Smooth muscle cell (in vitro differentiated cells): ENCODE data around the gene ACACA. TPM values are rescaled to one million over a fixed set of nuclear protein-coding genes. Genes with fewer than 3 reads are reported as not detected.

ENCODE experiments used
- DNase-seq: peaks from one replicate; lab custom pipeline; 2025; ENCODE audit not compliant: unreplicated experiment; lab: John Stamatoyannopoulos, UW
- H2AFZ ChIP-seq: fragments of 200-600 bp; sonication (generic); 2 replicates; pipeline ENCODE4 v1.6.0; 2016; ENCODE audit warnings: antibody characterized with exemption, low read depth, mild to moderate bottlenecking
- H3F3A ChIP-seq: fragments of 200-600 bp; sonication (generic); 2 replicates; pipeline ENCODE4 v1.6.0; 2017; ENCODE audit warnings: antibody characterized with exemption, low read depth
- H3K27ac ChIP-seq: fragments of 200-600 bp; sonication (generic); 2 replicates; pipeline ENCODE4 v1.5.1; 2016; ENCODE audit warnings: low read depth, mild to moderate bottlenecking
- H3K27me3 ChIP-seq: fragments of 200-600 bp; sonication (generic); 2 replicates; pipeline ENCODE4 v1.6.1; 2016; ENCODE audit warnings: low read depth, mild to moderate bottlenecking
- H3K36me3 ChIP-seq: fragments of 200-600 bp; sonication (generic); 2 replicates; pipeline ENCODE4 v1.5.1; 2016; ENCODE audit warnings: low read depth
- H3K4me1 ChIP-seq: fragments of 200-600 bp; sonication (generic); 2 replicates; pipeline ENCODE4 v1.5.1; 2016; ENCODE audit warnings: low read depth
- H3K4me2 ChIP-seq: fragments of 200-600 bp; sonication (generic); 2 replicates; pipeline ENCODE4 v1.6.0; 2016; ENCODE audit warnings: mild to moderate bottlenecking
- H3K4me3 ChIP-seq: fragments of 200-600 bp; sonication (generic); 2 replicates; pipeline ENCODE4 v1.5.1; 2016; ENCODE audit warnings: mild to moderate bottlenecking
- H3K79me2 ChIP-seq: fragments of 200-600 bp; sonication (generic); 2 replicates; pipeline ENCODE4 v1.6.0; 2016; ENCODE audit warnings: low read depth, mild to moderate bottlenecking
- H3K9ac ChIP-seq: fragments of 200-600 bp; sonication (generic); 2 replicates; pipeline ENCODE4 v1.6.0; 2016; ENCODE audit warnings: low read depth
- H3K9me3 ChIP-seq: fragments of 200-600 bp; sonication (generic); replicated peaks from 2 replicates; pipeline ENCODE4 v1.5.1; 2016; ENCODE audit warnings: low read depth
- H4K20me1 ChIP-seq: fragments of 200-600 bp; sonication (generic); 2 replicates; pipeline ENCODE4 v1.6.0; 2016; ENCODE audit warnings: low read depth
- WGBS: methylation state at CpG from one replicate; pipeline ENCODE4 v1.1.7; 2016; ENCODE audit warnings: low lambda C conversion rate; 5-methylcytosine and 5-hydroxymethylcytosine counted together
- polyA plus RNA-seq: library from polyadenylated mRNA; unstranded; fragments of >200 nt; fragmentation: Nextera tagmentation; extraction: Ambion mirVana; gene quantifications from 2 replicates; pipeline ENCODE4 v1.2.1, GENCODE V29; 2016
- total RNA-seq: library from RNA; depleted of rRNA; stranded (reverse); fragments of >200 nt; gene quantifications from 2 replicates; pipeline ENCODE4 v1.2.3, GENCODE V29; 2014
- TF ChIP-seq, protein P1 (sequence below): fragments of 200-600 bp; sonication (generic); IDR thresholded peaks from 2 replicates; pipeline ENCODE4 v1.5.1; 2017; ENCODE audit warnings: borderline replicate concordance, mild to moderate bottlenecking, antibody characterized with exemption; ENCODE audit not compliant: insufficient read depth, poor library complexity, severe bottlenecking

Gene ACACA
- total and polyA plus RNA-seq, 2 experiments from 2014 or later, result 16.4 to 33.9 TPM

- WGBS, result 5% methylated on average over 1 of the region's 1 CpG
- H3K9ac ChIP-seq, result no peak overlapping the region
- H4K20me1 ChIP-seq, result peaks cover 27% of the 10 kb centered on the region
- TF ChIP-seq, protein P1, sequence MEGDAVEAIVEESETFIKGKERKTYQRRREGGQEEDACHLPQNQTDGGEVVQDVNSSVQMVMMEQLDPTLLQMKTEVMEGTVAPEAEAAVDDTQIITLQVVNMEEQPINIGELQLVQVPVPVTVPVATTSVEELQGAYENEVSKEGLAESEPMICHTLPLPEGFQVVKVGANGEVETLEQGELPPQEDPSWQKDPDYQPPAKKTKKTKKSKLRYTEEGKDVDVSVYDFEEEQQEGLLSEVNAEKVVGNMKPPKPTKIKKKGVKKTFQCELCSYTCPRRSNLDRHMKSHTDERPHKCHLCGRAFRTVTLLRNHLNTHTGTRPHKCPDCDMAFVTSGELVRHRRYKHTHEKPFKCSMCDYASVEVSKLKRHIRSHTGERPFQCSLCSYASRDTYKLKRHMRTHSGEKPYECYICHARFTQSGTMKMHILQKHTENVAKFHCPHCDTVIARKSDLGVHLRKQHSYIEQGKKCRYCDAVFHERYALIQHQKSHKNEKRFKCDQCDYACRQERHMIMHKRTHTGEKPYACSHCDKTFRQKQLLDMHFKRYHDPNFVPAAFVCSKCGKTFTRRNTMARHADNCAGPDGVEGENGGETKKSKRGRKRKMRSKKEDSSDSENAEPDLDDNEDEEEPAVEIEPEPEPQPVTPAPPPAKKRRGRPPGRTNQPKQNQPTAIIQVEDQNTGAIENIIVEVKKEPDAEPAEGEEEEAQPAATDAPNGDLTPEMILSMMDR, result no peak
- no peak overlapping the region for H3K4me2 ChIP-seq
- H3K36me3 ChIP-seq, result no peaks in the 10 kb centered on the region
- peaks cover 27% of the 10 kb centered on the region for H3F3A ChIP-seq
- no peak overlapping the region for H3K4me3 ChIP-seq
- no peaks in the 10 kb centered on the region for H3K9me3 ChIP-seq
- peaks cover 3% of the 10 kb centered on the region for H3K79me2 ChIP-seq
- peaks cover 16% of the 10 kb centered on the region for H3K4me1 ChIP-seq
- H2AFZ ChIP-seq, result no peak overlapping the region
- no peaks in the 10 kb centered on the region for H3K27me3 ChIP-seq
- no peak for DNase-seq
- no peak overlapping the region for H3K27ac ChIP-seq
These were observed 130.2 kb downstream of the ACACA start for GRCh38 chr17:37276475-37276874.

- Histone ChIP-seq H4K20me1 (peaks cover 19% of the 10 kb centered on the region), H3K9me3 (no peaks in the 10 kb centered on the region), H3K9ac (no peak overlapping the region), H3K27ac (peak overlapping the region; percentile 64), H3K79me2 (peaks cover 3% of the 10 kb centered on the region), H3K4me3 (no peak overlapping the region), H3K4me2 (peak overlapping the region; percentile 66), H3F3A (peaks cover 27% of the 10 kb centered on the region), H3K36me3 (no peaks in the 10 kb centered on the region), H3K27me3 (no peaks in the 10 kb centered on the region), H2AFZ (no peak overlapping the region), H3K4me1 (peaks cover 16% of the 10 kb centered on the region)
- TF ChIP-seq, protein P1, result no peak
- DNase-seq, result no peak
- 17% methylated on average over 6 of the region's 6 CpGs for WGBS
These were observed 132.2 kb downstream of the ACACA start for GRCh38 chr17:37274461-37274860.

DNA sequence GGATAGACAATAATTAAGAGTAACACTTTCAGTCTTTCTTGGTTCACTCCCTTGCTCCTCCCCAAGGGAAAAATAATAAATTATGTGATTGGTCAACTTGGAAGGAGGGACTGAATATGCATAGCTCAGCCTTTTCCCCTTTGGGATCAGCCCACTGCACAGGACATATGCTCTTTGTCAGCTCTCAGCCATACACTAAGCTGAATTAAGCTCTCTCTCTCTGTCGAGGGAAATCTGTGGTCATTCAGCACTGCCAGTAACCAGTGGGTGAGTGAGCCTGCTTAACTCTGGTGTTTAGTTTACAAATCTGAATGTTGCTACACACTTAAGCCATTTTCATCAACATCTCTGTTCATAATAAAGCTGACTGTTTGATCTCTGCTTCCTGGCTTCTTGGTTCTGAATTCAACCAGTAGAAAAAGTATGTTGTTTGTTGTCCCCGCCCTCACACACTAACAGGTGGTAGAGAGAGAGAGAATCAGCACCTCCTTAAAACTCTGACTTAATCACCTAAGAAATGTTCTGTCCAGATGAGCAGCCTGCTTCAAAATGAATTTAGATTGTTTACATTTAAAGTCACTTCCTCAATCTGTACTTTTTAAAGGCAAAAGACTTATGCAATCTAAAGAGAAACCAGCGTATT is 133.1 kb downstream of the ACACA start:
- no peaks in the 10 kb centered on the region for H3K9me3 ChIP-seq
- no peak overlapping the region for H2AFZ ChIP-seq
- TF ChIP-seq, protein P1, result no peak
- peak overlapping the region; percentile 66 for H3K4me2 ChIP-seq
- H3F3A ChIP-seq, result peaks cover 27% of the 10 kb centered on the region
- peak overlapping the region; percentile 64 for H3K27ac ChIP-seq
- H3K4me1 ChIP-seq, result peaks cover 16% of the 10 kb centered on the region
- H3K27me3 ChIP-seq, result no peaks in the 10 kb centered on the region
- no peak overlapping the region for H3K9ac ChIP-seq
- WGBS, result 29% methylated on average over 3 of the region's 3 CpGs
- H3K36me3 ChIP-seq, result no peaks in the 10 kb centered on the region
- peak; percentile 9 for DNase-seq
- H4K20me1 ChIP-seq, result peaks cover 19% of the 10 kb centered on the region
- peaks cover 3% of the 10 kb centered on the region for H3K79me2 ChIP-seq
- H3K4me3 ChIP-seq, result no peak overlapping the region
